Type B pancreatic cell (in vitro differentiated cells): Measurements from ENCODE around the gene EOLA2. TPM values are rescaled to one million over a fixed set of nuclear protein-coding genes. Genes with fewer than 3 reads are reported as not detected.

Source experiments
- DNase-seq: peaks from one replicate; pipeline ENCODE4 v3.0.0; 2021; ENCODE audit warnings: mixed read lengths; ENCODE audit not compliant: unreplicated experiment; ENCODE audit errors: extremely low spot score
- H3K27ac Mint-ChIP-seq: 2 replicates; pipeline ENCODE4 v1.8.0; 2021; ENCODE audit warnings: mild to moderate bottlenecking, mixed read lengths
- H3K27me3 Mint-ChIP-seq: 2 replicates; pipeline ENCODE4 v1.8.0; 2021; ENCODE audit warnings: mixed read lengths
- H3K36me3 Mint-ChIP-seq: 2 replicates; pipeline ENCODE4 v1.8.0; 2021; ENCODE audit warnings: mixed read lengths
- H3K4me1 Mint-ChIP-seq: one replicate; pipeline ENCODE4 v1.8.0; 2021; ENCODE audit warnings: mixed read lengths; ENCODE audit not compliant: unreplicated experiment
- H3K4me3 Mint-ChIP-seq: 2 replicates; pipeline ENCODE4 v1.8.0; 2021; ENCODE audit warnings: mild to moderate bottlenecking, mixed read lengths
- H3K9me3 Mint-ChIP-seq: 2 replicates; pipeline ENCODE4 v1.8.0; 2021; ENCODE audit warnings: mixed read lengths
- total RNA-seq: library from RNA; stranded (reverse); gene quantifications from 2 replicates; pipeline ENCODE4 v1.2.1, GENCODE V29; 2021; ENCODE audit warnings: low replicate concordance
- TF ChIP-seq, protein P1 (sequence below): fragments of 200-600 bp; sonication (generic); conservative IDR thresholded peaks from 2 replicates; pipeline ENCODE4 v1.5.0; 2021; ENCODE audit warnings: antibody characterized with exemption, mild to moderate bottlenecking

The EOLA2 gene
- total RNA-seq, 1 donor from 2014 or later, result 32.7 TPM

- peaks cover 5% of the 10 kb centered on the region for H3K36me3 Mint-ChIP-seq
- H3K9me3 Mint-ChIP-seq, result peaks cover 6% of the 10 kb centered on the region
- TF ChIP-seq, protein P1, sequence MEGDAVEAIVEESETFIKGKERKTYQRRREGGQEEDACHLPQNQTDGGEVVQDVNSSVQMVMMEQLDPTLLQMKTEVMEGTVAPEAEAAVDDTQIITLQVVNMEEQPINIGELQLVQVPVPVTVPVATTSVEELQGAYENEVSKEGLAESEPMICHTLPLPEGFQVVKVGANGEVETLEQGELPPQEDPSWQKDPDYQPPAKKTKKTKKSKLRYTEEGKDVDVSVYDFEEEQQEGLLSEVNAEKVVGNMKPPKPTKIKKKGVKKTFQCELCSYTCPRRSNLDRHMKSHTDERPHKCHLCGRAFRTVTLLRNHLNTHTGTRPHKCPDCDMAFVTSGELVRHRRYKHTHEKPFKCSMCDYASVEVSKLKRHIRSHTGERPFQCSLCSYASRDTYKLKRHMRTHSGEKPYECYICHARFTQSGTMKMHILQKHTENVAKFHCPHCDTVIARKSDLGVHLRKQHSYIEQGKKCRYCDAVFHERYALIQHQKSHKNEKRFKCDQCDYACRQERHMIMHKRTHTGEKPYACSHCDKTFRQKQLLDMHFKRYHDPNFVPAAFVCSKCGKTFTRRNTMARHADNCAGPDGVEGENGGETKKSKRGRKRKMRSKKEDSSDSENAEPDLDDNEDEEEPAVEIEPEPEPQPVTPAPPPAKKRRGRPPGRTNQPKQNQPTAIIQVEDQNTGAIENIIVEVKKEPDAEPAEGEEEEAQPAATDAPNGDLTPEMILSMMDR, result peak; percentile 77
- no peak overlapping the region for H3K4me3 Mint-ChIP-seq
- DNase-seq, result no peak
- no peak overlapping the region for H3K27ac Mint-ChIP-seq
- no peaks in the 10 kb centered on the region for H3K27me3 Mint-ChIP-seq
- H3K4me1 Mint-ChIP-seq, result no peaks in the 10 kb centered on the region
Measured at GRCh38 chrX:149962859-149963757, 24.8 kb upstream of the EOLA2 start.

GRCh38 chrX:149962010-149962409, 23.7 kb upstream of the EOLA2 start:
- H3K4me3 Mint-ChIP-seq, result no peak overlapping the region
- H3K27ac Mint-ChIP-seq, result no peak overlapping the region
- TF ChIP-seq, protein P1, result no peak
- DNase-seq, result no peak
- no peaks in the 10 kb centered on the region for H3K27me3 Mint-ChIP-seq
- H3K36me3 Mint-ChIP-seq, result peaks cover 9% of the 10 kb centered on the region
- H3K9me3 Mint-ChIP-seq, result peaks cover 6% of the 10 kb centered on the region
- H3K4me1 Mint-ChIP-seq, result no peaks in the 10 kb centered on the region

DNA sequence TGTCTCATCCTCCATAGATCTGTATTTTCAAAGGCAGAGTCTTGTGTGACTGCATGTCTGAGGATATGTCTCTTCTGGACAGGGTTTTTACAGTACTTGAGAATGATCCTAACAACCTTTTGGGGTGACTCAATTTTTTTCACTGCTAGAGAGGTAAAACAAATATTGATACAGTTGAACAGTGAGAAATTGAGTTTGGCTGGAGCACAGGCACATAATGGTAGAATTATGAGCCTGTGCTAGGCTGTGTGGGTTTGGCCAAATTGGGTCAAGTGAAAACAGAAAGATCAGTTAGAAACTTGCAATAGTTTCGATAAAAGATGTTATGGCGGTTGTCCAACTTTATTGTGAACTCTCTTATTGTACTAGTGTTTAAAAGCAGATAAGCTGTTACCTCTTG, 23.3 kb upstream of the EOLA2 start:
- Mint-ChIP-seq H3K27ac (no peak overlapping the region), H3K27me3 (no peaks in the 10 kb centered on the region), H3K36me3 (peaks cover 9% of the 10 kb centered on the region), H3K4me1 (no peaks in the 10 kb centered on the region), H3K9me3 (peaks cover 6% of the 10 kb centered on the region), H3K4me3 (no peak overlapping the region)
- no peak for DNase-seq
- TF ChIP-seq, protein P1, result no peak

DNA sequence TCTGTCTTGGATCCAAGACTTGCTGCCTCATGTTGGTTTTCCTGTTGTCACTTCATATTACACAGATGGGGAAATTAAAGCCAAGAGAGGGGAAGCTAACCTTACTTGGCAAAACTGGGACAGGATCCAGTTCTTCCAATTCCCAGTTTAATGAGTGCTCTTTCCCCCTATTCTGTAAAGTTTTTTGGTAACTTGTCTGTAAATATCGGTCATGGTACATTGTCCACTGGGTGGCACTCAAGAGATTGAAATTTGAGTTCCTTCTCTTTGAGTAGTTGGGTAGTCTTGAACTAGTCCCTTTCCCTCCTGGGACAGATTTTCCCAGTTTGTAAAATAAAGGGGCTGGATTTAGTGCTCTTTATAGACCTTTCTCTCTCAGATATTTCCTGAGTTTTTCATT, 12.4 kb upstream of the EOLA2 start:
- no peak for DNase-seq
- TF ChIP-seq, protein P1, result peak; percentile 70
- Mint-ChIP-seq H3K4me1 (no peaks in the 10 kb centered on the region), H3K27ac (peak overlapping the region; percentile 34), H3K9me3 (no peaks in the 10 kb centered on the region), H3K36me3 (peaks cover 5% of the 10 kb centered on the region), H3K27me3 (no peaks in the 10 kb centered on the region), H3K4me3 (no peak overlapping the region)

DNA sequence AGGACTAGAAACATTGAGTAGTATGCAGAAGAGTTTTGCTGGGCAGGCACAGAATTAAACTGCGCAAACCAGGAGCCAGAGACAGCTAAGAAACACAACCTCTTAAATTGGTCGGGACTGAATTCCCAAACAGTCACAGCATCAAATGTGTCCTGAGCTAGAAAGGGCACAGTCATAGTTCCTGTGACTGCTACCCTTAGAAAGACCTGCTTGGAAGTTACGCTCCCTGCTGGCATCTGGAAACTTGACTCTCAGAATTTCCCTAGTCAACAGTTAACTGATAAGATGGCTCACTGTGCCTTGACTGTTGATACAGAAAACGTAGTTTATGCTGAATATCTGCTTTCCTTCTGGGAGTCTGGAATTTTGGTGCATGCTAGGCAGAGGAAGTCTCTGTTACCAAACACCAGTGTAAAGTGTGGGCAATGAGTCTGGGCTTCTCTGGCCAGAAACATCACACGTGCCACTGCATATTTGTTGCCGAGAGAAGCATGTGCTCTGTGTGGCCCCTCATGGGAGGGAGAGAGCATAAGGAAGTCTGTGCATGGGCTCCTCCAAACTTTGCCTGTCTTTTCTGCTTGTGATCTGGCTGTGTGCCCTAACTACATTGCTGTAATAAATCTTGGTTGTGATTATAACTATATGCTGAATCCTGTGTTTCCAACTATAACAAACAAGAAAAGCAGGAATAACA, 11.6 kb upstream of the EOLA2 start:
- H3K4me3 Mint-ChIP-seq, result no peak overlapping the region
- H3K27ac Mint-ChIP-seq, result peak overlapping the region; percentile 34

More for the DNA sequence above, 11.6 kb upstream of the EOLA2 start:
- TF ChIP-seq, protein P1, result no peak
- Mint-ChIP-seq H3K36me3 (peaks cover 5% of the 10 kb centered on the region), H3K27me3 (no peaks in the 10 kb centered on the region), H3K4me1 (no peaks in the 10 kb centered on the region), H3K9me3 (no peaks in the 10 kb centered on the region)
- no peak for DNase-seq
